OCI-LY7 (cell line): ENCODE data around the gene SNAP47. TPM values are rescaled to one million over a fixed set of nuclear protein-coding genes. Genes with fewer than 3 reads are reported as not detected.

Source experiments
- BruUV-seq: library from RNA; stranded (reverse); fragments of 400-500 nt; replicated peaks from 2 replicates; lab custom pipeline; 2021; lab: Mats Ljungman, UMichigan
- CTCF ChIA-PET: fragments of 300-600 bp; sonication (Branson Sonifier 250); formaldehyde crosslinking; loops from one replicate; lab custom pipeline; 2022; ENCODE audit warnings: antibody characterized with exemption; ENCODE audit not compliant: unreplicated experiment; lab: Charles Lee
- POLR2A ChIA-PET: fragments of 300-600 bp; sonication (Branson Sonifier 250); formaldehyde crosslinking; loops from one replicate; lab custom pipeline; 2022; ENCODE audit warnings: antibody characterized with exemption; lab: Charles Lee
- DNase-seq: peaks from one replicate; pipeline ENCODE4 v3.0.0-alpha.2; 2015; ENCODE audit warnings: low spot score
- H2AFZ ChIP-seq: fragments of 200-600 bp; sonication (generic), shearing (Covaris generic); 2 replicates; pipeline ENCODE4 v1.6.1; 2014; ENCODE audit warnings: mild to moderate bottlenecking, antibody characterized with exemption, low read length, moderate library complexity
- H3K27ac ChIP-seq: fragments of 200-600 bp; sonication (generic); 2 replicates; pipeline ENCODE4 v1.5.1; 2014; ENCODE audit warnings: mixed run types, low read depth, mild to moderate bottlenecking, moderate library complexity, low read length, inconsistent platforms; ENCODE audit not compliant: poor library complexity, severe bottlenecking
- H3K36me3 ChIP-seq: fragments of 200-600 bp; sonication (generic); 2 replicates; pipeline ENCODE4 v1.6.1; 2014; ENCODE audit warnings: mild to moderate bottlenecking, antibody characterized with exemption, low read length, moderate library complexity, mixed read lengths; ENCODE audit not compliant: insufficient read depth
- H3K4me1 ChIP-seq: fragments of 200-600 bp; sonication (generic); 2 replicates; pipeline ENCODE4 v1.5.1; 2014; ENCODE audit warnings: mild to moderate bottlenecking, low read length; ENCODE audit not compliant: insufficient read depth, poor library complexity, severe bottlenecking
- H3K4me2 ChIP-seq: fragments of 200-600 bp; sonication (generic); 2 replicates; pipeline ENCODE4 v1.6.1; 2014; ENCODE audit warnings: mild to moderate bottlenecking, low read length
- H3K4me3 ChIP-seq: fragments of 200-600 bp; sonication (generic); 2 replicates; pipeline ENCODE4 v1.5.1; 2014; ENCODE audit warnings: mild to moderate bottlenecking, low read depth, low read length; ENCODE audit not compliant: poor library complexity, severe bottlenecking
- H3K79me2 ChIP-seq: fragments of 200-600 bp; sonication (generic); 2 replicates; pipeline ENCODE4 v1.6.1; 2016; ENCODE audit warnings: low read depth, mild to moderate bottlenecking, low read length, moderate library complexity, mixed read lengths; ENCODE audit not compliant: insufficient read depth
- H3K9me2 ChIP-seq: fragments of 200-600 bp; sonication (generic); 2 replicates; pipeline ENCODE4 v1.6.1; 2016; ENCODE audit warnings: mild to moderate bottlenecking, low read length, mixed read lengths; ENCODE audit not compliant: insufficient read depth
- H3K9me3 ChIP-seq: fragments of 200-600 bp; sonication (generic); 2 replicates; pipeline ENCODE4 v1.6.1; 2014; ENCODE audit warnings: mild to moderate bottlenecking, mixed run types, low read length, mixed read lengths
- H4K20me1 ChIP-seq: fragments of 200-600 bp; sonication (generic); 2 replicates; pipeline ENCODE4 v1.6.1; 2014; ENCODE audit warnings: mild to moderate bottlenecking, antibody characterized with exemption, low read length, moderate library complexity, mixed read lengths; ENCODE audit not compliant: insufficient read depth
- CTCF ChIP-seq: fragments of 200-600 bp; sonication (generic); conservative IDR thresholded peaks from 2 replicates; pipeline ENCODE4 v1.5.1; 2014; ENCODE audit warnings: mild to moderate bottlenecking, antibody characterized with exemption, low read length, moderate library complexity, mixed read lengths
- EZH2phosphoT487 ChIP-seq: fragments of 200-600 bp; sonication (generic); IDR thresholded peaks from 2 replicates; pipeline ENCODE4 v1.6.1; 2018; ENCODE audit warnings: low read depth, borderline replicate concordance, mild to moderate bottlenecking, mixed run types, antibody characterized with exemption, low read length, moderate library complexity, mixed read lengths
- intact Hi-C: fragments of 100-400 bp; cut with micrococcal nuclease; formaldehyde crosslinking; loops from one replicate; pipeline ENCODE4 v1.10.0; 2022; ENCODE audit not compliant: unreplicated experiment
- total RNA-seq, 2 experiments: library from RNA; depleted of rRNA in 1 of 2; stranded (reverse); fragments of >200 nt in 1 of 2; shearing (Covaris generic) in 1 of 2; gene quantifications; 2 replicates each; pipeline ENCODE4 v1.2.3, GENCODE V29; 2014 to 2022

Gene SNAP47
- total RNA-seq, 2 experiments from 2014 or later, result 29.8 to 44.2 TPM

GRCh38 chr1:227762231-227762911, 27.1 kb downstream of the SNAP47 start:
- H3K27ac ChIP-seq, result no peak overlapping the region
- DNase-seq, result peak; percentile 67
- no peaks in the 10 kb centered on the region for H3K9me2 ChIP-seq
- H3K79me2 ChIP-seq, result no peaks in the 10 kb centered on the region
- H3K36me3 ChIP-seq, result peaks cover 69% of the 10 kb centered on the region
- TF ChIP-seq EZH2phosphoT487 (no peak), CTCF (peak; percentile 87)
- H4K20me1 ChIP-seq, result no peaks in the 10 kb centered on the region
- H3K4me2 ChIP-seq, result no peak overlapping the region
- H2AFZ ChIP-seq, result no peak overlapping the region
- POLR2A ChIA-PET, result no interaction called here
- no peaks in the 10 kb centered on the region for H3K9me3 ChIP-seq
- BruUV-seq, result no TSS peak
- CTCF ChIA-PET, result interaction anchor here (0.6 to 1.2 kb wide), 3 partner anchors 9 to 248 kb away, joined by 3 to 5 read pairs (median 3); no protein-coding TSS in a partner anchor
- peaks cover 4% of the 10 kb centered on the region for H3K4me1 ChIP-seq
- intact Hi-C loops, result loop anchor here (1.0 kb wide), 2 partner anchors 192 to 281 kb away; no protein-coding TSS in a partner anchor
- no peak overlapping the region for H3K4me3 ChIP-seq

GRCh38 chr1:227763246-227764018, 28.2 kb downstream of the SNAP47 start:
- Histone ChIP-seq H3K4me2 (no peak overlapping the region), H3K9me3 (no peaks in the 10 kb centered on the region), H3K36me3 (peaks cover 72% of the 10 kb centered on the region), H3K9me2 (no peaks in the 10 kb centered on the region), H2AFZ (no peak overlapping the region), H4K20me1 (no peaks in the 10 kb centered on the region), H3K4me3 (no peak overlapping the region), H3K79me2 (no peaks in the 10 kb centered on the region), H3K27ac (no peak overlapping the region), H3K4me1 (peaks cover 4% of the 10 kb centered on the region)
- intact Hi-C loops, result no loop called here
- POLR2A ChIA-PET, result no interaction called here
- no TSS peak for BruUV-seq
- no peak for DNase-seq
- no peak for TF ChIP-seq CTCF
- no peak for TF ChIP-seq EZH2phosphoT487
- CTCF ChIA-PET, result interaction anchor here (1.0 kb wide), 1 partner anchor 247 kb away, joined by 3 read pairs; no protein-coding TSS in a partner anchor
